ENCODE measurements around the gene NOTO. TPM values are rescaled to one million over a fixed set of nuclear protein-coding genes. Genes with fewer than 3 reads are reported as not detected.

NOTO gene
- total and polyA plus RNA-seq, 2 donors from 2014 or later, result not detected

GRCh38 chr2:73258913-73259215, 56.5 kb downstream of the NOTO start:
- no peaks in the 10 kb centered on the region for H3K9me3 ChIP-seq (ENCODE audit: control insufficient read depth in 2 of 3, insufficient read depth in 1 of 3, low read length in 3 of 3)
- DNase-seq (no peak), FAIRE-seq (no peak)
- TF ChIP-seq CTCF (IDR thresholded peaks at IDR 0.05; ENCODE audit: borderline replicate concordance, extremely low read depth, insufficient read depth), result no peak
- no peaks in the 10 kb centered on the region for H3K27me3 ChIP-seq (ENCODE audit: control insufficient read depth, insufficient read depth, low read length)
- no peak overlapping the region for H3K9ac ChIP-seq (ENCODE audit: low read length in 3 of 3)
- no peaks in the 10 kb centered on the region for H3K4me1 ChIP-seq (ENCODE audit: control insufficient read depth in 2 of 3, insufficient read depth in 2 of 3, low read depth in 1 of 3, low read length in 3 of 3)
- intact Hi-C loops (cut with DNase I), result no loop called here
- no peak overlapping the region for H3K27ac ChIP-seq (ENCODE audit: low read depth in 2 of 2, low read length in 2 of 2)
- H3K36me3 ChIP-seq (ENCODE audit: control insufficient read depth in 2 of 3, insufficient read depth in 3 of 3, low read length in 3 of 3), result peaks cover 0 to 2% (median 0%) of the 10 kb centered on the region in 3 donors
- no peak overlapping the region for H3K4me3 ChIP-seq (ENCODE audit: low read length in 3 of 3)

GRCh38 chr2:73259276-73259675, 56.9 kb downstream of the NOTO start:
- Histone ChIP-seq H3K4me1 (ENCODE audit: control insufficient read depth in 2 of 3, insufficient read depth in 2 of 3, low read depth in 1 of 3, low read length in 3 of 3) (no peaks in the 10 kb centered on the region), H3K4me3 (ENCODE audit: low read length in 3 of 3) (no peak overlapping the region), H3K27ac (ENCODE audit: low read depth in 2 of 2, low read length in 2 of 2) (no peak overlapping the region), H3K9me3 (ENCODE audit: control insufficient read depth in 2 of 3, insufficient read depth in 1 of 3, low read length in 3 of 3) (no peaks in the 10 kb centered on the region), H3K36me3 (ENCODE audit: control insufficient read depth in 2 of 3, insufficient read depth in 3 of 3, low read length in 3 of 3) (peaks cover 0 to 2% (median 0%) of the 10 kb centered on the region in 3 donors), H3K27me3 (ENCODE audit: control insufficient read depth, insufficient read depth, low read length) (no peaks in the 10 kb centered on the region), H3K9ac (ENCODE audit: low read length in 3 of 3) (no peak overlapping the region)
- FAIRE-seq (no peak), DNase-seq (no peak)
- TF ChIP-seq CTCF (IDR thresholded peaks at IDR 0.05; ENCODE audit: borderline replicate concordance, extremely low read depth, insufficient read depth), result no peak
- intact Hi-C loops (cut with DNase I), result no loop called here

- H3K27ac ChIP-seq (ENCODE audit: low read depth in 2 of 2, low read length in 2 of 2), result no peak overlapping the region
- intact Hi-C loops (cut with DNase I), result no loop called here
- peaks cover 0 to 2% (median 0%) of the 10 kb centered on the region in 3 donors for H3K36me3 ChIP-seq (ENCODE audit: control insufficient read depth in 2 of 3, insufficient read depth in 3 of 3, low read length in 3 of 3)
- no peak overlapping the region for H3K9ac ChIP-seq (ENCODE audit: low read length in 3 of 3)
- TF ChIP-seq CTCF (IDR thresholded peaks at IDR 0.05; ENCODE audit: borderline replicate concordance, extremely low read depth, insufficient read depth), result no peak
- DNase-seq (no peak), FAIRE-seq (no peak)
- no peaks in the 10 kb centered on the region for H3K9me3 ChIP-seq (ENCODE audit: control insufficient read depth in 2 of 3, insufficient read depth in 1 of 3, low read length in 3 of 3)
- H3K27me3 ChIP-seq (ENCODE audit: control insufficient read depth, insufficient read depth, low read length), result no peaks in the 10 kb centered on the region
- no peak overlapping the region for H3K4me3 ChIP-seq (ENCODE audit: low read length in 3 of 3)
- H3K4me1 ChIP-seq (ENCODE audit: control insufficient read depth in 2 of 3, insufficient read depth in 2 of 3, low read depth in 1 of 3, low read length in 3 of 3), result no peaks in the 10 kb centered on the region
Observed at GRCh38 chr2:73259704-73260337, 57.4 kb downstream of the NOTO start.

Measured in kidney (tissue), 14 donors.